HepG2 (cell line): ENCODE data around the gene MOBP.

ENCODE experiments used
- CTCF ChIP-seq: sonication (generic); formaldehyde crosslinking; IDR thresholded peaks from 2 replicates; pipeline ENCODE4 v1.5.0; 2020; ENCODE audit warnings: mild to moderate bottlenecking, missing genetic modification reagents, moderate library complexity
- FOXK2 ChIP-seq: fragments of 450-650 bp; IDR thresholded peaks from 2 replicates; pipeline ENCODE4 v1.6.1; 2016
- HNF1A ChIP-seq, 2 experiments: sonication (generic) in 1 of 2; formaldehyde crosslinking in 1 of 2; IDR thresholded peaks; 2 replicates each; pipeline versions ENCODE4 v1.4.0 to v1.6.1; 2016 to 2020; ENCODE audit warnings: borderline replicate concordance in 1 of 2, low read depth in 1 of 2, mild to moderate bottlenecking in 1 of 2, missing genetic modification reagents in 1 of 2
- JUN ChIP-seq: sonication (generic); formaldehyde crosslinking; IDR thresholded peaks from 2 replicates; pipeline ENCODE4 v1.4.0; 2020; ENCODE audit warnings: mild to moderate bottlenecking, missing genetic modification reagents
- LCORL ChIP-seq, 2 experiments: fragments of 450-650 bp in 1 of 2; sonication (generic) in 1 of 2; formaldehyde crosslinking in 1 of 2; IDR thresholded peaks; 2 replicates each; pipeline versions ENCODE4 v1.5.0 to v1.6.1; 2017 to 2020; ENCODE audit warnings: antibody characterized with exemption in 1 of 2, missing genetic modification reagents in 1 of 2
- MTA3 ChIP-seq: sonication (generic); formaldehyde crosslinking; IDR thresholded peaks from 2 replicates; pipeline ENCODE4 v1.4.0; 2020; ENCODE audit warnings: missing genetic modification reagents
- MYC ChIP-seq: sonication (generic); formaldehyde crosslinking; IDR thresholded peaks from 2 replicates; pipeline ENCODE4 v1.9.0; 2021; ENCODE audit warnings: missing genetic modification reagents, borderline replicate concordance
- NFE2L2 ChIP-seq: fragments of 150-350 bp; IDR thresholded peaks from 2 replicates; pipeline ENCODE4 v1.6.1; 2014; ENCODE audit warnings: low read length
- POLR2AphosphoS5 ChIP-seq: IDR thresholded peaks from 2 replicates; pipeline ENCODE4 v1.6.1; 2012; ENCODE audit warnings: low read depth, low read length
- TP53 ChIP-seq: sonication (generic); formaldehyde crosslinking; conservative IDR thresholded peaks from 2 replicates; pipeline ENCODE4 v1.4.0; 2020; ENCODE audit warnings: missing genetic modification reagents
- ZHX1 ChIP-seq: sonication (generic); formaldehyde crosslinking; IDR thresholded peaks from 2 replicates; pipeline ENCODE4 v1.8.1; 2022; ENCODE audit warnings: low read depth, mild to moderate bottlenecking, missing genetic modification reagents
- ZKSCAN8 ChIP-seq: IDR thresholded peaks from 2 replicates; pipeline ENCODE4 v1.6.1; 2016; ENCODE audit warnings: borderline replicate concordance, missing genetic modification reagents, missing compliant biosample characterization
- ZNF501 ChIP-seq: sonication (generic); formaldehyde crosslinking; IDR thresholded peaks from 2 replicates; pipeline ENCODE4 v1.5.1; 2020; ENCODE audit warnings: mild to moderate bottlenecking, moderate library complexity, missing genetic modification reagents

- TF ChIP-seq ZKSCAN8 (CRISPR knock-in tag) (no peak), LCORL (IDR thresholded peaks at IDR 0.05) (no peak), LCORL (CRISPR knock-in tag; IDR thresholded peaks at IDR 0.05) (no peak), TP53 (CRISPR knock-in tag) (no peak), ZNF501 (CRISPR knock-in tag) (no peak), MYC (no peak), JUN (CRISPR knock-in tag) (no peak), HNF1A (IDR thresholded peaks at IDR 0.05; ENCODE audit: low read depth) (no peak), HNF1A (CRISPR knock-in tag; IDR thresholded peaks at IDR 0.05; ENCODE audit: borderline replicate concordance) (no peak), FOXK2 (no peak), CTCF (CRISPR knock-in tag) (no peak), ZHX1 (CRISPR knock-in tag) (no peak), MTA3 (CRISPR knock-in tag) (no peak), POLR2AphosphoS5 (no peak), NFE2L2 (no peak)
Observed at GRCh38 chr3:39548282-39548681, 80.8 kb downstream of the MOBP start.
